ENCODE measurements around the gene PTTG2. TPM values are rescaled to one million over a fixed set of nuclear protein-coding genes. Genes with fewer than 3 reads are reported as not detected.

PTTG2 gene
- total and polyA plus RNA-seq, 2 of the 13 experiments (the other 11 are each of a cell fraction or from before 2014, with no cell fraction given): not detected

DNA sequence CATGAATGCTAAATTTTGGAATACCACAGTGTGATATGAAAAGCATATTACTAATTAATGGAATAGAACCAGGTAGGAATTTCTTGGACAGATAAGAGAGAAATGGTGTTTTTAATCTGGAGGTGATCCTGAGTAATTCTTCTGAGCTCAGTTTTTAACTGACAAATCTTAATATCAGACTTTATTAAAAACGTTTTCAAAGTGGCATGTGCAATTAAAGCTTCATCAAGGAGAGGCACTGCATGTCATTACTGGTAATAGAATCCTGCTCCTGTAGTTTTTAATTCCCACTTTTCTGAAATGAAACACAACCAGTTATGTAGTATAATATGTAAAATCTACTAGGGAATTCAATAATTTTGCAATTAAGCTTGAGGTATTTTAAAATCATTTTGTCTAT lies 7.0 kb upstream of the PTTG2 start:
- Histone ChIP-seq H3K9me3 (ENCODE audit: low read length) (no peaks in the 10 kb centered on the region), H3K27me3 (ENCODE audit: control insufficient read depth in 1 of 2, insufficient read depth in 2 of 2, low read length in 2 of 2) (no peaks in the 10 kb centered on the region; a peak in 1 of 5 replicates), H3K4me2 (ENCODE audit: low read depth, low read length) (no peak overlapping the region)

More for the DNA sequence above, 7.0 kb upstream of the PTTG2 start:
- H2AFZ ChIP-seq (ENCODE audit: low read length): no peak overlapping the region
- peaks cover 42% of the 10 kb centered on the region for H3K4me1 ChIP-seq (ENCODE audit: insufficient read depth, low read length)
- H3K27ac ChIP-seq (ENCODE audit: extremely low read length, insufficient read depth, low read length): no peak overlapping the region
- H3K4me3 ChIP-seq (replicated peaks in 1 of 3; ENCODE audit: insufficient read depth in 1 of 3, low read depth in 2 of 3, low read length in 3 of 3): no peak overlapping the region
- 0% methylated on average over 1 of the region's 1 CpG for WGBS (ENCODE audit: low lambda C conversion rate)
- TF ChIP-seq HNF1B (CRISPR knock-in tag; IDR thresholded peaks at IDR 0.05) (no peak), AGO2 (optimal IDR thresholded peaks at IDR 0.05; ENCODE audit: low read depth, low read length) (no peak), ZNF616 (CRISPR knock-in tag; IDR thresholded peaks at IDR 0.05; ENCODE audit: low read depth) (no peak), HNRNPL (IDR thresholded peaks at IDR 0.05; ENCODE audit: low read depth, low read length) (no peak), NFKBIZ (CRISPR knock-in tag; IDR thresholded peaks at IDR 0.05) (no peak), MTF2 (CRISPR knock-in tag; IDR thresholded peaks at IDR 0.05; ENCODE audit: borderline replicate concordance) (no peak), ZBTB14 (CRISPR knock-in tag; IDR thresholded peaks at IDR 0.05) (no peak), MED8 (CRISPR knock-in tag; IDR thresholded peaks at IDR 0.05; ENCODE audit: insufficient replicate concordance) (no peak), NCOA1 (CRISPR knock-in tag; IDR thresholded peaks at IDR 0.05) (no peak), PTBP1 (IDR thresholded peaks at IDR 0.05; ENCODE audit: low read depth, low read length, poor library complexity, severe bottlenecking) (no peak), GLMP (CRISPR knock-in tag; IDR thresholded peaks at IDR 0.05; ENCODE audit: borderline replicate concordance) (no peak), NR2F1 (CRISPR knock-in tag; IDR thresholded peaks at IDR 0.05) (no peak), CC2D1A (CRISPR knock-in tag; IDR thresholded peaks at IDR 0.05) (no peak), ZNF577 (CRISPR knock-in tag; IDR thresholded peaks at IDR 0.05; ENCODE audit: borderline replicate concordance, low read depth) (no peak)
- TF ChIP-seq, protein P1, sequence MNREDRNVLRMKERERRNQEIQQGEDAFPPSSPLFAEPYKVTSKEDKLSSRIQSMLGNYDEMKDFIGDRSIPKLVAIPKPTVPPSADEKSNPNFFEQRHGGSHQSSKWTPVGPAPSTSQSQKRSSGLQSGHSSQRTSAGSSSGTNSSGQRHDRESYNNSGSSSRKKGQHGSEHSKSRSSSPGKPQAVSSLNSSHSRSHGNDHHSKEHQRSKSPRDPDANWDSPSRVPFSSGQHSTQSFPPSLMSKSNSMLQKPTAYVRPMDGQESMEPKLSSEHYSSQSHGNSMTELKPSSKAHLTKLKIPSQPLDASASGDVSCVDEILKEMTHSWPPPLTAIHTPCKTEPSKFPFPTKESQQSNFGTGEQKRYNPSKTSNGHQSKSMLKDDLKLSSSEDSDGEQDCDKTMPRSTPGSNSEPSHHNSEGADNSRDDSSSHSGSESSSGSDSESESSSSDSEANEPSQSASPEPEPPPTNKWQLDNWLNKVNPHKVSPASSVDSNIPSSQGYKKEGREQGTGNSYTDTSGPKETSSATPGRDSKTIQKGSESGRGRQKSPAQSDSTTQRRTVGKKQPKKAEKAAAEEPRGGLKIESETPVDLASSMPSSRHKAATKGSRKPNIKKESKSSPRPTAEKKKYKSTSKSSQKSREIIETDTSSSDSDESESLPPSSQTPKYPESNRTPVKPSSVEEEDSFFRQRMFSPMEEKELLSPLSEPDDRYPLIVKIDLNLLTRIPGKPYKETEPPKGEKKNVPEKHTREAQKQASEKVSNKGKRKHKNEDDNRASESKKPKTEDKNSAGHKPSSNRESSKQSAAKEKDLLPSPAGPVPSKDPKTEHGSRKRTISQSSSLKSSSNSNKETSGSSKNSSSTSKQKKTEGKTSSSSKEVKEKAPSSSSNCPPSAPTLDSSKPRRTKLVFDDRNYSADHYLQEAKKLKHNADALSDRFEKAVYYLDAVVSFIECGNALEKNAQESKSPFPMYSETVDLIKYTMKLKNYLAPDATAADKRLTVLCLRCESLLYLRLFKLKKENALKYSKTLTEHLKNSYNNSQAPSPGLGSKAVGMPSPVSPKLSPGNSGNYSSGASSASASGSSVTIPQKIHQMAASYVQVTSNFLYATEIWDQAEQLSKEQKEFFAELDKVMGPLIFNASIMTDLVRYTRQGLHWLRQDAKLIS (CRISPR knock-in tag; IDR thresholded peaks at IDR 0.05): no peak
- TF ChIP-seq, protein P2, sequence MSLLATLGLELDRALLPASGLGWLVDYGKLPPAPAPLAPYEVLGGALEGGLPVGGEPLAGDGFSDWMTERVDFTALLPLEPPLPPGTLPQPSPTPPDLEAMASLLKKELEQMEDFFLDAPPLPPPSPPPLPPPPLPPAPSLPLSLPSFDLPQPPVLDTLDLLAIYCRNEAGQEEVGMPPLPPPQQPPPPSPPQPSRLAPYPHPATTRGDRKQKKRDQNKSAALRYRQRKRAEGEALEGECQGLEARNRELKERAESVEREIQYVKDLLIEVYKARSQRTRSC (CRISPR knock-in tag; IDR thresholded peaks at IDR 0.05; ENCODE audit: low read depth): no peak
- intact Hi-C loops (cut with micrococcal nuclease; ENCODE audit: unreplicated experiment): no loop called here
- in situ Hi-C loops (cut with HindIII; ENCODE audit: extremely low pct_ligation_motif_present, low pct_unique_long_range_greater_than_20kb): no loop called here
- H3K9ac ChIP-seq (ENCODE audit: insufficient read depth, low read depth, low read length): no peak overlapping the region
- CTCF ChIA-PET (ENCODE audit: low intra/inter-chr PET ratio, low total read pairs): no interaction called here
- no peak for FAIRE-seq
- POLR2A ChIA-PET: no interaction called here
- H3K36me3 ChIP-seq (replicated peaks in 1 of 2; ENCODE audit: control insufficient read depth in 1 of 2, insufficient read depth in 2 of 2, low read length in 2 of 2): no peaks in the 10 kb centered on the region
- DNase-seq (ENCODE audit: low spot score): no peak
- BruUV-seq (replicated peaks): no TSS peak
- no peak for ATAC-seq
- H3K79me2 ChIP-seq (ENCODE audit: insufficient read depth, low read length): no peaks in the 10 kb centered on the region
- no peaks in the 10 kb centered on the region for H4K20me1 ChIP-seq (ENCODE audit: insufficient read depth, low read length)

Data from HepG2 (cell line).